Cardiac fibroblast (primary cell): ENCODE measurements around the gene RRAGD.

Experiments
- DNase-seq, 2 donors: peaks; one replicate each; pipeline versions ENCODE4 v3.0.0 to v3.0.0-alpha.2; 2010; ENCODE audit warnings: low read depth in 2 of 2
- H3K4me3 ChIP-seq, 2 donors: replicated peaks in 1 of 2; 1 replicate in 1 of 2; 2 replicates in 1 of 2; pipeline ENCODE4 v1.5.1; 2011; ENCODE audit warnings: low read depth in 2 of 2, low read length in 2 of 2, mild to moderate bottlenecking in 2 of 2, moderate library complexity in 1 of 2
- CTCF ChIP-seq: IDR thresholded peaks from one replicate; pipeline ENCODE4 v1.5.1; 2011; ENCODE audit warnings: low read depth, mild to moderate bottlenecking, low read length, inconsistent platforms

The RRAGD gene

GRCh38 chr6:89413006-89413400 lies 930 bp upstream of the RRAGD start:
- DNase-seq: no peak
- no peak overlapping the region for H3K4me3 ChIP-seq
- no peak for TF ChIP-seq CTCF

- TF ChIP-seq CTCF: no peak
- H3K4me3 ChIP-seq: peak overlapping the region; percentile 45 to 46
- no peak for DNase-seq
Observed at GRCh38 chr6:89411145-89412070, 665 bp downstream of the RRAGD start.

GRCh38 chr6:89410788-89411144 lies 1.3 kb downstream of the RRAGD start:
- peak overlapping the region in 1 of 2 donors; percentile 46 for H3K4me3 ChIP-seq
- TF ChIP-seq CTCF: no peak
- no peak for DNase-seq

- DNase-seq: no peak
- TF ChIP-seq CTCF: no peak
- H3K4me3 ChIP-seq: no peak overlapping the region
Observed at GRCh38 chr6:89410231-89410761, 1.8 kb downstream of the RRAGD start.

GRCh38 chr6:89409461-89410035 lies 2.5 kb downstream of the RRAGD start:
- no peak for TF ChIP-seq CTCF
- no peak for DNase-seq
- H3K4me3 ChIP-seq: no peak overlapping the region

GRCh38 chr6:89406141-89406540 lies 5.9 kb downstream of the RRAGD start:
- DNase-seq: no peak
- no peak overlapping the region for H3K4me3 ChIP-seq
- TF ChIP-seq CTCF: no peak
